K562 (cell line): ENCODE results near the gene SPINK4. TPM values are rescaled to one million over a fixed set of nuclear protein-coding genes. Genes with fewer than 3 reads are reported as not detected.

Source experiments
- ATAC-seq: fragments of 200-7000 bp; cut with Tn5 transposase; 3 replicates; pipeline ENCODE4 v1.9.1; 2020; ENCODE audit warnings: moderate library complexity
- BruUV-seq: library from RNA; stranded (reverse); fragments of 400-500 nt; replicated peaks from 2 replicates; lab custom pipeline; 2021; lab: Mats Ljungman, UMichigan
- CTCF ChIA-PET: fragments of 300-600 bp; formaldehyde crosslinking; extraction: SDS; loops from one replicate; lab custom pipeline; 2021; ENCODE audit warnings: low intra/inter-chr PET ratio; lab: Yijun Ruan, JAX
- POLR2A ChIA-PET: fragments of 300-600, 350-650 bp; sonication (Branson Sonifier 250); formaldehyde crosslinking; extraction: SDS; loops from one replicate; lab custom pipeline; 2021; ENCODE audit warnings: antibody characterized with exemption, inconsistent platforms; lab: Yijun Ruan, JAX
- DNase-seq, 4 experiments: peaks; one replicate each; pipeline versions ENCODE4 v3.0.0 to v3.0.0-alpha.2; 2011 to 2018; ENCODE audit warnings: low spot score in 3 of 4, mixed read lengths in 3 of 4; ENCODE audit errors: extremely low read depth in 1 of 4
- FAIRE-seq: peaks from 2 replicates; lab custom pipeline; 2011; peaks lifted over from hg19 to GRCh38; lab: Jason Lieb, UNC
- H2AFZ ChIP-seq: 2 replicates; pipeline ENCODE4 v1.6.0; 2011; ENCODE audit warnings: low read depth, low read length, control low read depth, inconsistent platforms
- H3K27ac ChIP-seq: fragments of 200-600 bp; 3 replicates; pipeline ENCODE4 v1.8.0; 2011; ENCODE audit warnings: low read depth, mild to moderate bottlenecking, control low read depth, inconsistent platforms, low read length, moderate library complexity, mixed read lengths; ENCODE audit errors: extremely low read depth
- H3K27me3 ChIP-seq, 2 experiments: fragments of 300-600 bp in 1 of 2; 2 replicates in 1 of 2; 3 replicates in 1 of 2; pipeline versions ENCODE4 v1.6.0 to v1.8.0; 2011; ENCODE audit warnings: inconsistent platforms in 2 of 2, low read length in 2 of 2, mild to moderate bottlenecking in 1 of 2, mixed read lengths in 1 of 2, moderate library complexity in 1 of 2; ENCODE audit not compliant: control insufficient read depth in 2 of 2, insufficient read depth in 2 of 2
- H3K36me3 ChIP-seq: fragments of 300-600 bp; 3 replicates; pipeline ENCODE4 v1.8.0; 2011; ENCODE audit warnings: mild to moderate bottlenecking, low read length, inconsistent platforms; ENCODE audit not compliant: control insufficient read depth, insufficient read depth
- H3K4me1 ChIP-seq, 2 experiments: fragments of 200-600 bp in 1 of 2; replicated peaks in 1 of 2; 2 replicates in 1 of 2; 3 replicates in 1 of 2; pipeline versions ENCODE4 v1.5.1 to v1.8.0; 2011; ENCODE audit warnings: inconsistent platforms in 2 of 2, low read length in 2 of 2, mild to moderate bottlenecking in 1 of 2, mixed read lengths in 1 of 2, moderate library complexity in 1 of 2; ENCODE audit not compliant: control insufficient read depth in 2 of 2, insufficient read depth in 2 of 2
- H3K4me2 ChIP-seq: 2 replicates; pipeline ENCODE4 v1.6.1; 2011; ENCODE audit warnings: low read length, control low read depth, inconsistent platforms, mixed read lengths; ENCODE audit not compliant: insufficient read depth
- H3K4me3 ChIP-seq: fragments of 200-600 bp; sonication (generic), shearing (Covaris generic); 2 replicates; pipeline ENCODE4 v1.5.1; 2016; ENCODE audit warnings: control low read depth, inconsistent platforms
- H3K79me2 ChIP-seq: fragments of 200-600 bp; 3 replicates; pipeline ENCODE4 v1.8.0; 2011; ENCODE audit warnings: low read length, inconsistent platforms; ENCODE audit not compliant: control insufficient read depth, insufficient read depth
- H3K9ac ChIP-seq, 2 experiments: 2 replicates each; pipeline versions ENCODE4 v1.6.0 to v1.6.1; 2011; ENCODE audit warnings: low read depth in 2 of 2, low read length in 2 of 2, control low read depth in 1 of 2, inconsistent platforms in 1 of 2, mild to moderate bottlenecking in 1 of 2, mixed read lengths in 1 of 2; ENCODE audit not compliant: insufficient read depth in 1 of 2
- H3K9me1 ChIP-seq: one replicate; pipeline ENCODE4 v1.6.0; 2011; ENCODE audit warnings: inconsistent platforms, mild to moderate bottlenecking, low read length, moderate library complexity; ENCODE audit not compliant: control insufficient read depth, insufficient read depth
- H3K9me3 ChIP-seq: replicated peaks from 2 replicates; pipeline ENCODE4 v1.5.1; 2011; ENCODE audit warnings: low read depth, low read length, inconsistent platforms; ENCODE audit not compliant: control insufficient read depth, insufficient read depth
- H4K20me1 ChIP-seq: replicated peaks from 2 replicates; pipeline ENCODE4 v1.6.1; 2011; ENCODE audit warnings: low read length, inconsistent platforms, mixed read lengths; ENCODE audit not compliant: control insufficient read depth, insufficient read depth
- ARID2 ChIP-seq: fragments of 450-650 bp; IDR thresholded peaks from 2 replicates; pipeline ENCODE4 v1.6.1; 2017; ENCODE audit warnings: antibody characterized with exemption, mild to moderate bottlenecking
- BACH1 ChIP-seq: fragments of 200-800 bp; sonication (Bioruptor generic); IDR thresholded peaks from 2 replicates; pipeline ENCODE4 v1.6.1; 2016; ENCODE audit warnings: missing genetic modification characterization, missing compliant biosample characterization
- BCOR ChIP-seq: fragments of 450-650 bp; IDR thresholded peaks from 2 replicates; pipeline ENCODE4 v1.6.1; 2016
- BRD9 ChIP-seq: fragments of 450-650 bp; IDR thresholded peaks from 2 replicates; pipeline ENCODE4 v1.6.1; 2018; ENCODE audit warnings: low read depth; ENCODE audit not compliant: partially characterized antibody
- FOXJ2 ChIP-seq: fragments of 200-800 bp; sonication (Bioruptor generic); IDR thresholded peaks from 2 replicates; pipeline ENCODE4 v1.6.1; 2016; ENCODE audit warnings: missing genetic modification characterization, missing compliant biosample characterization
- FUS ChIP-seq: fragments of 200-400 bp; formaldehyde crosslinking; optimal IDR thresholded peaks from 2 replicates; pipeline ENCODE3; 2017; ENCODE audit warnings: low read depth, low read length
- GTF2E2 ChIP-seq: fragments of 200-800 bp; sonication (Bioruptor generic); IDR thresholded peaks from 2 replicates; pipeline ENCODE4 v1.6.1; 2016; ENCODE audit warnings: missing genetic modification characterization, missing compliant biosample characterization
- MAZ ChIP-seq, 2 experiments: fragments of 450-650 bp in 1 of 2; sonication (generic) in 1 of 2; formaldehyde crosslinking; IDR thresholded peaks in 1 of 2; conservative IDR thresholded peaks in 1 of 2; 2 replicates each; pipeline versions ENCODE4 v1.4.0 to v1.5.0; 2020; ENCODE audit warnings: mild to moderate bottlenecking in 1 of 2, missing genetic modification reagents in 1 of 2
- MCM3 ChIP-seq: fragments of 450-650 bp; IDR thresholded peaks from 2 replicates; pipeline ENCODE4 v1.6.1; 2016
- NCOA4 ChIP-seq: fragments of 450-650 bp; IDR thresholded peaks from 2 replicates; pipeline ENCODE4 v1.6.1; 2018; ENCODE audit warnings: mild to moderate bottlenecking; ENCODE audit not compliant: partially characterized antibody
- NRF1 ChIP-seq, 2 experiments: fragments of 450-650 bp; IDR thresholded peaks in 1 of 2; conservative IDR thresholded peaks in 1 of 2; 2 replicates each; pipeline ENCODE4 v1.6.1; 2014; ENCODE audit warnings: mild to moderate bottlenecking in 2 of 2
- RNF2 ChIP-seq: sonication (generic); IDR thresholded peaks from 2 replicates; pipeline ENCODE4 v1.6.1; 2016
- TAF7 ChIP-seq: fragments of 450-650 bp; IDR thresholded peaks from 2 replicates; pipeline ENCODE4 v1.6.1; 2016; ENCODE audit warnings: missing genetic modification characterization, missing compliant biosample characterization
- YY1 ChIP-seq, 3 experiments: IDR thresholded peaks; 2 replicates each; pipeline ENCODE4 v1.6.1; 2011; ENCODE audit warnings: low read length in 2 of 3, mild to moderate bottlenecking in 2 of 3, moderate library complexity in 2 of 3, borderline replicate concordance in 1 of 3, control low read depth in 1 of 3, low read depth in 1 of 3; ENCODE audit not compliant: insufficient read depth in 3 of 3, insufficient replicate concordance in 2 of 3, control insufficient read depth in 1 of 3, insufficient read length in 1 of 3; ENCODE audit errors: extremely low read depth in 1 of 3
- ZNF124 ChIP-seq: sonication (generic); formaldehyde crosslinking; IDR thresholded peaks from 2 replicates; pipeline ENCODE4 v1.8.1; 2022; ENCODE audit warnings: missing genetic modification reagents
- WGBS: fragments of 100-300 bp; shearing (Covaris generic); methylation state at CpG from one replicate; pipeline ENCODE4 v1.1.6; 2016; ENCODE audit warnings: low coverage, mixed read lengths; ENCODE audit not compliant: insufficient coverage; ENCODE audit errors: missing lambda C conversion rate; 5-methylcytosine and 5-hydroxymethylcytosine counted together
- in situ Hi-C: fragments of 300-500 bp; cut with MboI; formaldehyde crosslinking; loops from 4 replicates; pipeline ENCODE4 v1.15.0; 2018; ENCODE audit warnings: inconsistent platforms, mixed read lengths
- intact Hi-C: fragments of 100-400 bp; cut with micrococcal nuclease; formaldehyde crosslinking; loops from 2 replicates; pipeline ENCODE4 v1.14.2; 2022
- polyA plus RNA-seq, 8 experiments: library from polyadenylated mRNA; depleted of rRNA in 4 of 8; stranded (reverse) in 5 of 8; unstranded in 3 of 8; fragments of >200 nt; fragmentation: Nextera tagmentation in 2 of 8; fragmentation: Illumina TruSeq in 1 of 8; extraction: Ambion mirVana in 2 of 8; extraction: Trizol in 1 of 8; gene quantifications; 2 replicates each; pipeline versions ENCODE4 v1.2.1 to v1.2.3, GENCODE V29; 2011 to 2014; ENCODE audit warnings: inconsistent platforms in 1 of 8, missing spikeins in 1 of 8
- total RNA-seq, 7 experiments: library from RNA; depleted of rRNA in 6 of 7; stranded (reverse); fragments of >200 nt in 6 of 7; fragmentation: Illumina TruSeq in 2 of 7; extraction: Trizol in 2 of 7; gene quantifications; 2 replicates each; pipeline versions ENCODE4 v1.2.1 to v1.2.3, GENCODE V29; 2011 to 2021; ENCODE audit warnings: low replicate concordance in 1 of 7
- TF ChIP-seq, protein P1 (sequence below): sonication (generic); formaldehyde crosslinking; IDR thresholded peaks from 2 replicates; pipeline ENCODE4 v1.8.0; 2022; ENCODE audit warnings: mild to moderate bottlenecking, missing genetic modification reagents
- TF ChIP-seq, protein P2 (sequence below): sonication (generic); formaldehyde crosslinking; IDR thresholded peaks from 2 replicates; pipeline ENCODE4 v1.8.0; 2022; ENCODE audit warnings: mild to moderate bottlenecking, missing genetic modification reagents, borderline replicate concordance
- TF ChIP-seq, protein P3 (sequence below): fragments of 450-650 bp; conservative IDR thresholded peaks from 2 replicates; pipeline ENCODE4 v1.6.1; 2016; ENCODE audit warnings: missing genetic modification characterization, low read depth, mild to moderate bottlenecking, control low read depth, missing compliant biosample characterization

The SPINK4 gene
- total and polyA plus RNA-seq, 9 of the 15 experiments (the other 6 are each of a cell fraction or from before 2014, with no cell fraction given), result 0.74 to 5.5 (median 2.1) TPM; not detected in 2

DNA sequence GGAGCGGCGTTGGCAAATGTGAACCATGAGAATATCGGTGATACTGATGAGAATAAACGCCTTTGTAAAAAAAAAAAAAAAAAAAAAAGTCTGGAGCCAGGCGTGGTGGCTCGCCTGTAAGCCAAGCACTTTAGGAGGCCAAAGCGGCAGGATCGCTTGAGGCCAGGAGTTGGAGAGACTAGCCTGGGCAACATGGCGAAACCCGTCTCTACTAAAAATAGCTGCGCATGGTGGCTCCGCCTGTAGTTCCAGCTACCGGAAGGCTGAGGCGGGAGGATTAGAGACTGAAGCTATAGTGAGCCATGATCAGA lies 49.9 kb downstream of the SPINK4 start:
- Histone ChIP-seq H4K20me1 (0 out of 2 replicates have a peak, but pooled peaks cover 11% of the 10 kb centered on the region), H3K9me1 (no peaks in the 10 kb centered on the region), H3K4me2 (peak overlapping the region; percentile 91), H3K4me1 (peaks cover 12 to 21% of the 10 kb centered on the region in 2 experiments; a peak in 4 of 5 replicates), H3K27ac (peak overlapping the region; percentile 99), H2AFZ (peak overlapping the region; percentile 86), H3K9ac (peak overlapping the region; percentile 96 to 98), H3K4me3 (peak overlapping the region; percentile 60), H3K27me3 (no peaks in the 10 kb centered on the region), H3K79me2 (peaks cover 46% of the 10 kb centered on the region), H3K9me3 (no peaks in the 10 kb centered on the region), H3K36me3 (peaks cover 33% of the 10 kb centered on the region)
- in situ Hi-C loops (no loop called here), intact Hi-C loops (loop anchor here (1.0 to 10.0 kb wide), 2 partner anchors 26 to 165 kb away; partner anchors contain the start of gene BAG1)
- CTCF ChIA-PET, result interaction anchor here (0.7 kb wide), 1 partner anchor 126 kb away, joined by 3 read pairs; no protein-coding TSS in a partner anchor
- POLR2A ChIA-PET, result interaction anchor here (0.6 to 1.9 kb wide), 14 partner anchors 9 to 265 kb away, joined by 3 to 10 read pairs (median 4); partner anchors contain the start of genes AQP3, DNAJA1 and NOL6
- TSS peak; percentile 93 for BruUV-seq
- FAIRE-seq (no peak), ATAC-seq (peak; percentile 21), DNase-seq (no peak)
- 0% methylated on average over 5 of the region's 14 CpGs for WGBS
- TF ChIP-seq MCM3, result no peak
- TF ChIP-seq, protein P1, sequence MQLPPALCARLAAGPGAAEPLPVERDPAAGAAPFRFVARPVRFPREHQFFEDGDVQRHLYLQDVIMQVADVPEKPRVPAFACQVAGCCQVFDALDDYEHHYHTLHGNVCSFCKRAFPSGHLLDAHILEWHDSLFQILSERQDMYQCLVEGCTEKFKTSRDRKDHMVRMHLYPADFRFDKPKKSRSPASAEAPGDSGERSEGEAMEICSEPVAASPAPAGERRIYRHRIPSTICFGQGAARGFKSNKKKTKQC, result 0 out of 2 replicates have a peak, but pooled peaks have one; percentile 9
- TF ChIP-seq YY1 (IDR thresholded peaks at IDR 0.05; ENCODE audit: borderline replicate concordance in 1 of 3, control insufficient read depth in 1 of 3, extremely low read depth in 1 of 3, insufficient read depth in 3 of 3, insufficient read length in 1 of 3, insufficient replicate concordance in 2 of 3, low read depth in 1 of 3, low read length in 2 of 3), result peak in 2 of 3 experiments; percentile 64 to 78
- TF ChIP-seq, protein P2, sequence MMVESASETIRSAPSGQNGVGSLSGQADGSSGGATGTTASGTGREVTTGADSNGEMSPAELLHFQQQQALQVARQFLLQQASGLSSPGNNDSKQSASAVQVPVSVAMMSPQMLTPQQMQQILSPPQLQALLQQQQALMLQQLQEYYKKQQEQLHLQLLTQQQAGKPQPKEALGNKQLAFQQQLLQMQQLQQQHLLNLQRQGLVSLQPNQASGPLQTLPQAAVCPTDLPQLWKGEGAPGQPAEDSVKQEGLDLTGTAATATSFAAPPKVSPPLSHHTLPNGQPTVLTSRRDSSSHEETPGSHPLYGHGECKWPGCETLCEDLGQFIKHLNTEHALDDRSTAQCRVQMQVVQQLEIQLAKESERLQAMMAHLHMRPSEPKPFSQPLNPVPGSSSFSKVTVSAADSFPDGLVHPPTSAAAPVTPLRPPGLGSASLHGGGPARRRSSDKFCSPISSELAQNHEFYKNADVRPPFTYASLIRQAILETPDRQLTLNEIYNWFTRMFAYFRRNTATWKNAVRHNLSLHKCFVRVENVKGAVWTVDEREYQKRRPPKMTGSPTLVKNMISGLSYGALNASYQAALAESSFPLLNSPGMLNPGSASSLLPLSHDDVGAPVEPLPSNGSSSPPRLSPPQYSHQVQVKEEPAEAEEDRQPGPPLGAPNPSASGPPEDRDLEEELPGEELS (CRISPR knock-in tag), result no peak
- peak; percentile 63; the same call in 1 of the 2 replicates for TF ChIP-seq FOXJ2
- peak; percentile 37 for TF ChIP-seq BRD9
- no peak for TF ChIP-seq GTF2E2 (tag)
- TF ChIP-seq FUS, result no peak
- TF ChIP-seq RNF2, result peak; percentile 8; the same call in 1 of the 2 replicates
- no peak for TF ChIP-seq ARID2
- TF ChIP-seq BACH1 (tag), result 0 out of 2 replicates have a peak, but pooled peaks have one; percentile 14
- TF ChIP-seq TAF7 (tag), result 0 out of 2 replicates have a peak, but pooled peaks have one; percentile 69
- TF ChIP-seq NCOA4, result no peak
- TF ChIP-seq NRF1 (conservative IDR thresholded peaks at IDR 0.05 in 1 of 2, IDR thresholded peaks at IDR 0.05 in 1 of 2), result no peak
- TF ChIP-seq MAZ (CRISPR knock-in tag; conservative IDR thresholded peaks at IDR 0.05 in 1 of 2, IDR thresholded peaks at IDR 0.05 in 1 of 2), result no peak
- no peak for TF ChIP-seq BCOR
- no peak for TF ChIP-seq ZNF124 (CRISPR knock-in tag)
- TF ChIP-seq, protein P3, sequence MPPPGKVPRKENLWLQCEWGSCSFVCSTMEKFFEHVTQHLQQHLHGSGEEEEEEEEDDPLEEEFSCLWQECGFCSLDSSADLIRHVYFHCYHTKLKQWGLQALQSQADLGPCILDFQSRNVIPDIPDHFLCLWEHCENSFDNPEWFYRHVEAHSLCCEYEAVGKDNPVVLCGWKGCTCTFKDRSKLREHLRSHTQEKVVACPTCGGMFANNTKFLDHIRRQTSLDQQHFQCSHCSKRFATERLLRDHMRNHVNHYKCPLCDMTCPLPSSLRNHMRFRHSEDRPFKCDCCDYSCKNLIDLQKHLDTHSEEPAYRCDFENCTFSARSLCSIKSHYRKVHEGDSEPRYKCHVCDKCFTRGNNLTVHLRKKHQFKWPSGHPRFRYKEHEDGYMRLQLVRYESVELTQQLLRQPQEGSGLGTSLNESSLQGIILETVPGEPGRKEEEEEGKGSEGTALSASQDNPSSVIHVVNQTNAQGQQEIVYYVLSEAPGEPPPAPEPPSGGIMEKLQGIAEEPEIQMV (tag), result no peak
